ENCODE results near the gene CATSPERE. TPM values are rescaled to one million over a fixed set of nuclear protein-coding genes. Genes with fewer than 3 reads are reported as not detected.
"Not testable (repeated sequence)": the region's sequence is repeated elsewhere in the genome, so short reads cannot be mapped to it uniquely, and the experiment has no call there.

CATSPERE gene
- total RNA-seq, 4 donors from 2014 or later, result 0.45 to 1.4 (median 0.55) TPM

- no peak for TF ChIP-seq EP300 (IDR thresholded peaks at IDR 0.05)
- TF ChIP-seq, protein P1, sequence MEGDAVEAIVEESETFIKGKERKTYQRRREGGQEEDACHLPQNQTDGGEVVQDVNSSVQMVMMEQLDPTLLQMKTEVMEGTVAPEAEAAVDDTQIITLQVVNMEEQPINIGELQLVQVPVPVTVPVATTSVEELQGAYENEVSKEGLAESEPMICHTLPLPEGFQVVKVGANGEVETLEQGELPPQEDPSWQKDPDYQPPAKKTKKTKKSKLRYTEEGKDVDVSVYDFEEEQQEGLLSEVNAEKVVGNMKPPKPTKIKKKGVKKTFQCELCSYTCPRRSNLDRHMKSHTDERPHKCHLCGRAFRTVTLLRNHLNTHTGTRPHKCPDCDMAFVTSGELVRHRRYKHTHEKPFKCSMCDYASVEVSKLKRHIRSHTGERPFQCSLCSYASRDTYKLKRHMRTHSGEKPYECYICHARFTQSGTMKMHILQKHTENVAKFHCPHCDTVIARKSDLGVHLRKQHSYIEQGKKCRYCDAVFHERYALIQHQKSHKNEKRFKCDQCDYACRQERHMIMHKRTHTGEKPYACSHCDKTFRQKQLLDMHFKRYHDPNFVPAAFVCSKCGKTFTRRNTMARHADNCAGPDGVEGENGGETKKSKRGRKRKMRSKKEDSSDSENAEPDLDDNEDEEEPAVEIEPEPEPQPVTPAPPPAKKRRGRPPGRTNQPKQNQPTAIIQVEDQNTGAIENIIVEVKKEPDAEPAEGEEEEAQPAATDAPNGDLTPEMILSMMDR (IDR thresholded peaks at IDR 0.05), result no peak
- no peak for TF ChIP-seq POLR2A (IDR thresholded peaks at IDR 0.05)
- no peak for TF ChIP-seq POLR2AphosphoS5 (IDR thresholded peaks at IDR 0.05)
Observed at GRCh38 chr1:244662599-244662998, 201.5 kb downstream of the CATSPERE start.

GRCh38 chr1:244664353-244664752 lies 203.3 kb downstream of the CATSPERE start:
- 97% methylated on average over 3 of the region's 3 CpGs for WGBS
- Histone ChIP-seq H3K36me3 (no peaks in the 10 kb centered on the region), H3K4me3 (no peak overlapping the region), H3K9me3 (no peaks in the 10 kb centered on the region), H3K27me3 (no peaks in the 10 kb centered on the region), H3K4me1 (peaks cover 8% of the 10 kb centered on the region), H3K27ac (no peak overlapping the region)
- TF ChIP-seq POLR2AphosphoS5 (IDR thresholded peaks at IDR 0.05), result no peak
- no peak for TF ChIP-seq EP300 (IDR thresholded peaks at IDR 0.05)
- TF ChIP-seq, protein P1 (IDR thresholded peaks at IDR 0.05), result no peak
- TF ChIP-seq POLR2A (IDR thresholded peaks at IDR 0.05), result no peak
- no peak for DNase-seq (ENCODE audit: low spot score in 2 of 2)

More at GRCh38 chr1:244662599-244662998, 201.5 kb downstream of the CATSPERE start:
- Histone ChIP-seq H3K27me3 (no peaks in the 10 kb centered on the region), H3K4me1 (peaks cover 8% of the 10 kb centered on the region), H3K36me3 (no peaks in the 10 kb centered on the region), H3K9me3 (no peaks in the 10 kb centered on the region), H3K4me3 (no peak overlapping the region), H3K27ac (no peak overlapping the region)
- 96% methylated on average over 2 of the region's 2 CpGs for WGBS
- no peak for DNase-seq (ENCODE audit: low spot score in 2 of 2)

DNA sequence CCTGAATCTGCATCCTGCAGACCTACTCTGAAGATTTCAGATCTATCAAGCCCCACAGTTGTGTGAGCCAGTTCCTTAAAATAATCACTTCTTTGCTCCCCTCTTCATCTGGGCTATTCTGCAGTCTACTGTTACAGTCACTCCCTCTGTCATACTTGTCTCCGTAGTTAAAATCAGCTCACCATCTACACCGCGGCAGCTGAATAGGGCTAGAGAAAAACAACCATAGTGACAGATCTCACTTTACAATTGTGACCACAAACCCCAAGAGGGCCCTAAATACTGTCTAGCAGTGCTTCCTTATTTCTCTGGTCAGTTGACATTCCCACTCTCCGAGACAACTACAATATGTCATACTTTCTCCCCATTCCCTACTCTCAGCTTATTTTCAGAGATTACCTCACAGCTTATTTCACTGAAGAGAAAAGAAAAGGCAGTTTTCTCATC lies 204.7 kb downstream of the CATSPERE start:
- WGBS, result 66% methylated on average over 4 of the region's 4 CpGs
- Histone ChIP-seq H3K27ac (no peak overlapping the region), H3K27me3 (no peaks in the 10 kb centered on the region), H3K9me3 (no peaks in the 10 kb centered on the region), H3K4me3 (no peak overlapping the region), H3K36me3 (no peaks in the 10 kb centered on the region), H3K4me1 (peaks cover 8% of the 10 kb centered on the region)
- TF ChIP-seq POLR2AphosphoS5 (IDR thresholded peaks at IDR 0.05), result no peak
- TF ChIP-seq, protein P1 (IDR thresholded peaks at IDR 0.05), result no peak
- no peak for TF ChIP-seq EP300 (IDR thresholded peaks at IDR 0.05)
- TF ChIP-seq POLR2A (IDR thresholded peaks at IDR 0.05), result no peak
- DNase-seq (ENCODE audit: low spot score in 2 of 2), result no peak

DNA sequence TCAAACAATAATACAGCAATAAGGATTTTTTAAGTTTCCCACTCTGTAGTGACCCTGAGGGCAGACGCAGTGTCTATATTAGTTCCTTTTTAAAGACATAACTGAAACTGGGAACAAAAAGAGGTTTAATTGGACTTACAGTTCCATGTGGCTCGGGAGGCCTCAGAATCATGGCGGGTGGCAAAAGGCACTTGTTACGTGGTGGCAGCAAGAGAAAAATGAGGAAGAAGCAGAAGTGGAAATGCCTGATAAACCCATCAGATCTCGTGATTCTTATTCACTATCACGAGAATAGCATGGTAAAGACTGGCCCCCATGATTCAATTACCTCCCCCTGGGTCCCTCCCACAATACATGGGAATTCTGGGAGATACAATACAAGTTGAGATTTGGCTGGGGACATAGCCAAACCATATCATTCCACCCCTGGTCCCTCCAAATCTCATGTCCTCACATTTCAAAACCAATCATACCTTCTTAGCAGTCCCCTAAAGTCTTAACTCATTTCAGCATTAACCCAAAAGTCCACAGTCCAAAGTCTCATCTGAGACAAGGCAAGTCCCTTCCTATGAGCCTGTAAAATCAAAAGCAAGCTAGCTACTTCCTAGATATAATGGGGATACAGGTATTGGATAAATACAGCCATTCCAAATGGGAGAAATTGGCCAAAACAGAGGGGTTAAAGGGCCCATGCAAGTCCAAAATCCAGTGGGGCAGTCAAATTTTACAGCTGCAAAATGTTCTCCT lies 205.8 kb downstream of the CATSPERE start:
- H3K4me1 ChIP-seq; DNase-seq (ENCODE audit: low spot score in 2 of 2); H3K9me3 ChIP-seq; H3K4me3 ChIP-seq; H3K36me3 ChIP-seq; H3K27ac ChIP-seq; H3K27me3 ChIP-seq: not testable (repeated sequence)
- 90% methylated on average over 6 of the region's 6 CpGs for WGBS

DNA sequence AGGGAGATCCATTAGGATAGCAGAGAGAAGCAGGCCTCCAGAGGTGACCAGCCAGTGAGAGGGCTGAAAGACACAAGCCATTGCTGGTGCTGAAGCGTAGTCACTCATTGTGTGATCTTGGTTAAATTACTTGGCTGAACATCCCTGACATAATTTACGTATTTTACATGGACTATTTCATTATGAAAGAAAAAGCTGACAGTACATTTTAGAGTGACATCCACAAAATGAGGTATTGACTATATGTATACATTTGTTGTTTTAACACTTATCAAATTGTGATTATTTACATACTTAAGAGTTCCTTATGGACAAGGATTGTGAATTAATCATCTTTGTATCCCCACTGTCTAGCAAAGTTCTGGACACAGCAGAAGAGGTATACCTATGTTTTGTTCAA lies 206.7 kb downstream of the CATSPERE start:
- 92% methylated on average over 2 of the region's 2 CpGs for WGBS
- Histone ChIP-seq H3K4me1 (peaks cover 8% of the 10 kb centered on the region), H3K9me3 (no peaks in the 10 kb centered on the region), H3K36me3 (no peaks in the 10 kb centered on the region), H3K27me3 (no peaks in the 10 kb centered on the region), H3K27ac (no peak overlapping the region), H3K4me3 (no peak overlapping the region)
- DNase-seq (ENCODE audit: low spot score in 2 of 2), result no peak
- no peak for TF ChIP-seq POLR2A (IDR thresholded peaks at IDR 0.05)
- TF ChIP-seq EP300 (IDR thresholded peaks at IDR 0.05), result no peak
- TF ChIP-seq, protein P1 (IDR thresholded peaks at IDR 0.05), result no peak
- no peak for TF ChIP-seq POLR2AphosphoS5 (IDR thresholded peaks at IDR 0.05)
